Panc1 (cell line): Measurements from ENCODE around the gene NDUFA7.

Source experiments
- CTCF ChIP-seq: fragments of 450-650 bp; IDR thresholded peaks from 2 replicates; pipeline ENCODE4 v1.5.1; 2017; ENCODE audit warnings: mild to moderate bottlenecking
- POLR2AphosphoS5 ChIP-seq: IDR thresholded peaks from 2 replicates; pipeline ENCODE4 v1.6.1; 2012; ENCODE audit warnings: mild to moderate bottlenecking, low read depth, low read length, moderate library complexity
- TCF7L2 ChIP-seq: IDR thresholded peaks from 2 replicates; pipeline ENCODE4 v1.6.1; 2011; ENCODE audit warnings: mild to moderate bottlenecking, low read depth, low read length, inconsistent platforms

GRCh38 chr19:8355631-8356402, 34.6 kb upstream of the NDUFA7 start:
- TF ChIP-seq CTCF (no peak), POLR2AphosphoS5 (peak; percentile 46; the same call in 1 of the 2 replicates), TCF7L2 (0 out of 2 replicates have a peak, but pooled peaks have one; percentile 30)
